ENCODE results near the gene DLG1. TPM values are rescaled to one million over a fixed set of nuclear protein-coding genes. Genes with fewer than 3 reads are reported as not detected.

The DLG1 gene
- total RNA-seq, 1 experiment from 2014 or later = 90.2 TPM

DNA sequence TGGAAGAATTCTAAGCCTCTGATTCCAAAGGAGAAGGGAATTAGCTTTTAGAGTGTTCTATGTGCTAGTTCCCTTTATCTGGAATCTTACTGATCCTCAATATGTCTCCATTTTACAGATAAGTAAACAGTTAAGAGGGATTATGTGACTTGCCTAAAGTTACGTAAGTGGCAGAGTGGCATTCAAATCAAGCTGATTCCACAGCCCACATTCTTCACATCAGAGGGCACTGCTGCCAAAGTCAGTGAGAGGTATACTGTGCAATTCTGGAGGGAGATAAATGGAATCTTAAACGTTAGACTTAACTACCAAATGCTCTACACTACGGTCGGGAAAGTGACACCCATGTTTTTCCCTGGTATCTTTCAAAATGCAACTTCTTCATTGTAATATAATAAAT, 257.8 kb downstream of the DLG1 start:
- Histone ChIP-seq H3K9me3 (ENCODE audit: control insufficient read depth, insufficient read depth, low read depth, low read length) (no peaks in the 10 kb centered on the region), H3K36me3 (ENCODE audit: control insufficient read depth, insufficient read depth, low read length) (peaks cover 5% of the 10 kb centered on the region; the same call in 1 of the 2 replicates), H3K4me1 (ENCODE audit: control insufficient read depth, insufficient read depth, low read length) (peaks cover 3% of the 10 kb centered on the region; the same call in 1 of the 2 replicates), H3K4me3 (ENCODE audit: low read depth in 2 of 2, low read length in 2 of 2) (no peak overlapping the region), H3K27ac (ENCODE audit: low read length) (no peak overlapping the region), H3K27me3 (ENCODE audit: control insufficient read depth, insufficient read depth, low read length) (peaks cover 4% of the 10 kb centered on the region)
- DNase-seq (ENCODE audit: low read depth, low spot score) (no peak), ATAC-seq (no peak)
- intact Hi-C loops (cut with micrococcal nuclease; ENCODE audit: unreplicated experiment) = no loop called here
- in situ Hi-C loops (cut with HindIII; ENCODE audit: low pct_unique_long_range_greater_than_20kb, low sequenced_read_pairs) = no loop called here
- BruUV-seq (replicated peaks) = no TSS peak
- ChIA-PET CTCF (no interaction called here), POLR2A (no interaction called here)
- no peak for TF ChIP-seq REST (IDR thresholded peaks at IDR 0.05; ENCODE audit: insufficient read depth in 1 of 2, low read depth in 2 of 2, low read length in 1 of 2)

GRCh38 chr3:197038679-197039462, 259.5 kb downstream of the DLG1 start:
- no TSS peak for BruUV-seq (replicated peaks)
- H3K27me3 ChIP-seq (ENCODE audit: control insufficient read depth, insufficient read depth, low read length) = peaks cover 4% of the 10 kb centered on the region

More at GRCh38 chr3:197038679-197039462, 259.5 kb downstream of the DLG1 start:
- DNase-seq (ENCODE audit: low read depth, low spot score) = no peak
- POLR2A ChIA-PET = no interaction called here
- in situ Hi-C loops (cut with HindIII; ENCODE audit: low pct_unique_long_range_greater_than_20kb, low sequenced_read_pairs) (no loop called here), intact Hi-C loops (cut with micrococcal nuclease; ENCODE audit: unreplicated experiment) (no loop called here)
- Histone ChIP-seq H3K4me1 (ENCODE audit: control insufficient read depth, insufficient read depth, low read length) (peaks cover 3% of the 10 kb centered on the region; the same call in 1 of the 2 replicates), H3K9me3 (ENCODE audit: control insufficient read depth, insufficient read depth, low read depth, low read length) (no peaks in the 10 kb centered on the region), H3K27ac (ENCODE audit: low read length) (no peak overlapping the region), H3K36me3 (ENCODE audit: control insufficient read depth, insufficient read depth, low read length) (no peaks in the 10 kb centered on the region), H3K4me3 (ENCODE audit: low read depth in 2 of 2, low read length in 2 of 2) (no peak overlapping the region)
- peak; percentile 45; the same call in 1 of the 2 replicates for ATAC-seq
- TF ChIP-seq REST (IDR thresholded peaks at IDR 0.05; ENCODE audit: insufficient read depth in 1 of 2, low read depth in 2 of 2, low read length in 1 of 2) (no peak), TCF7L2 (IDR thresholded peaks at IDR 0.05; ENCODE audit: low read depth, low read length) (no peak), POLR2AphosphoS5 (IDR thresholded peaks at IDR 0.05; ENCODE audit: low read depth, low read length) (no peak), CTCF (IDR thresholded peaks at IDR 0.05) (no peak), SIN3A (IDR thresholded peaks at IDR 0.05; ENCODE audit: borderline replicate concordance, insufficient read depth, low read depth, low read length) (no peak)
- CTCF ChIA-PET = no interaction called here
